ENCODE results near the gene PSENEN.

DNA sequence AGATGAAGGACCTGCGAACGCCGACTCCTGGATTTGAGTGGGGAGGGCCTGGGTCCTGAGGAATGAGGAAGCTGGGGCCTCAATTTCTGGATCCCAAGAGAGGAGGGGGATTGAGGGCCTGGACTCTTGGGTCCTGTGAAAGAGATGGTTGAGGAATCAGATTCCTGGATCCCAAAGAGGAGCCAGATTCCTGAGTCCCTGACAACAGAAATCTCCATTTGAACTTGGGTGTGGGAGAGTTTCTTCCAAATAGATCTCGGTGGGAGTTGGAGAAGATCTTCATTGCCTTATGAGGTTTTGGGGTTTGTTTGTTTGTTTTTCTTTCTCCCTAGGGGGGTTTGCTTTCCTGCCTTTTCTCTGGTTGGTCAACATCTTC lies 624 bp downstream of the PSENEN start:
- TF ChIP-seq EZH2phosphoT487 (IDR thresholded peaks at IDR 0.05; ENCODE audit: unreplicated experiment), result no peak
- TF ChIP-seq, protein P1, sequence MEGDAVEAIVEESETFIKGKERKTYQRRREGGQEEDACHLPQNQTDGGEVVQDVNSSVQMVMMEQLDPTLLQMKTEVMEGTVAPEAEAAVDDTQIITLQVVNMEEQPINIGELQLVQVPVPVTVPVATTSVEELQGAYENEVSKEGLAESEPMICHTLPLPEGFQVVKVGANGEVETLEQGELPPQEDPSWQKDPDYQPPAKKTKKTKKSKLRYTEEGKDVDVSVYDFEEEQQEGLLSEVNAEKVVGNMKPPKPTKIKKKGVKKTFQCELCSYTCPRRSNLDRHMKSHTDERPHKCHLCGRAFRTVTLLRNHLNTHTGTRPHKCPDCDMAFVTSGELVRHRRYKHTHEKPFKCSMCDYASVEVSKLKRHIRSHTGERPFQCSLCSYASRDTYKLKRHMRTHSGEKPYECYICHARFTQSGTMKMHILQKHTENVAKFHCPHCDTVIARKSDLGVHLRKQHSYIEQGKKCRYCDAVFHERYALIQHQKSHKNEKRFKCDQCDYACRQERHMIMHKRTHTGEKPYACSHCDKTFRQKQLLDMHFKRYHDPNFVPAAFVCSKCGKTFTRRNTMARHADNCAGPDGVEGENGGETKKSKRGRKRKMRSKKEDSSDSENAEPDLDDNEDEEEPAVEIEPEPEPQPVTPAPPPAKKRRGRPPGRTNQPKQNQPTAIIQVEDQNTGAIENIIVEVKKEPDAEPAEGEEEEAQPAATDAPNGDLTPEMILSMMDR (conservative IDR thresholded peaks at IDR 0.05; ENCODE audit: low read depth in 2 of 2), result no peak
- TF ChIP-seq EZH2 (IDR thresholded peaks at IDR 0.05; ENCODE audit: low read depth, unreplicated experiment), result no peak
- no peak for TF ChIP-seq JUNB (IDR thresholded peaks at IDR 0.05; ENCODE audit: unreplicated experiment)
- TF ChIP-seq POLR2AphosphoS5 (IDR thresholded peaks at IDR 0.05; ENCODE audit: low read depth), result no peak

Measured in GM23338 (cell line).